Adrenal gland (tissue), 12 donors: ENCODE results near the gene S100A7A. TPM values are rescaled to one million over a fixed set of nuclear protein-coding genes. Genes with fewer than 3 reads are reported as not detected.

Experiments used
- DNase-seq, 7 donors: peaks; one replicate each; pipeline ENCODE4 v3.0.0-alpha.2; 2019 to 2020
- H3K27ac ChIP-seq, 5 donors: fragments of 200-600 bp; sonication (generic) in 4 of 5; 1 replicate in 3 of 5; 2 replicates in 2 of 5; pipeline versions ENCODE4 v1.5.1 to v1.8.0; 2016 to 2020; ENCODE audit warnings: mild to moderate bottlenecking in 1 of 5
- H3K27me3 ChIP-seq: fragments of 200-600 bp; 2 replicates; pipeline ENCODE4 v1.8.0; 2021
- H3K36me3 ChIP-seq, 2 donors: fragments of 200-600 bp; replicated peaks in 1 of 2; 1 replicate in 1 of 2; 2 replicates in 1 of 2; pipeline versions ENCODE4 v1.5.1 to v1.8.0; 2018 to 2022
- H3K4me1 ChIP-seq, 2 donors: fragments of 200-600 bp; replicated peaks in 1 of 2; 1 replicate in 1 of 2; 2 replicates in 1 of 2; pipeline versions ENCODE4 v1.5.1 to v1.8.0; 2018 to 2021
- H3K4me3 ChIP-seq, 4 donors: fragments of 200-600 bp; sonication (generic) in 3 of 4; one replicate each; pipeline ENCODE4 v1.5.1; 2016 to 2018
- H3K9me3 ChIP-seq, 3 donors: fragments of 200-600 bp; sonication (generic) in 1 of 3; replicated peaks in 1 of 3; 1 replicate in 2 of 3; 2 replicates in 1 of 3; pipeline versions ENCODE4 v1.5.1 to v1.8.0; 2016 to 2021
- CTCF ChIP-seq, 6 experiments: fragments of 450-650 bp in 4 of 6; fragments of 200-600 bp in 2 of 6; sonication (generic) in 1 of 6; IDR thresholded peaks; 1 replicate in 5 of 6; 2 replicates in 1 of 6; pipeline versions ENCODE4 v1.5.1 to v1.8.0; 2016 to 2021; ENCODE audit warnings: antibody characterized with exemption in 6 of 6, mild to moderate bottlenecking in 2 of 6, moderate library complexity in 1 of 6
- POLR2A ChIP-seq, 2 donors: fragments of 450-650 bp; IDR thresholded peaks; one replicate each; pipeline ENCODE4 v1.6.1; 2017; ENCODE audit warnings: antibody characterized with exemption in 2 of 2, mild to moderate bottlenecking in 2 of 2, moderate library complexity in 1 of 2
- WGBS, 4 donors: extraction: QIAGEN DNeasy Blood & Tissue Kit in 2 of 4; methylation state at CpG; one replicate each; pipeline versions ENCODE4 v1.1.5 to v1.1.7; 2013 to 2017; 5-methylcytosine and 5-hydroxymethylcytosine counted together
- intact Hi-C, 2 donors: fragments of 100-400 bp; cut with DNase I; formaldehyde crosslinking; loops; one replicate each; pipeline versions ENCODE4 v1.14.1 to v1.15.0; 2022 to 2023
- polyA plus RNA-seq, 3 donors: library from polyadenylated mRNA; stranded (reverse); fragments of 200-250 nt in 2 of 3; fragments of 350-450 nt in 1 of 3; fragmentation: Illumina TruSeq in 1 of 3; extraction: RNeasy Lipid Tissue Mini Kit (QIAGEN cat#74804) in 1 of 3; gene quantifications; one replicate each; pipeline ENCODE4 v1.2.3, GENCODE V29; 2013 to 2014
- total RNA-seq, 9 donors: library from RNA; depleted of rRNA in 4 of 9; stranded (reverse); fragments of >200 nt in 4 of 9; fragments of 120-200 nt in 1 of 9; fragmentation: NEBNext Ultra II Directional in 1 of 9; extraction: Animal tissue kit (Norgen Biotek cat#: 25700) in 1 of 9; gene quantifications; one replicate each; pipeline versions ENCODE4 v1.1.0 to v1.2.4, GENCODE V29; 2013 to 2023
- donor health status: healthy with polysubstance abuse.
- donor health status: Bipolar disorder and iron deficiency.
- donor health status: DM: yes; HTN: yes; CAD: no.
- donor health status: DM: no; HTN: no; CAD: no.
- donor health status: DM: no; HTN: no; CAD: no.
- donor health status: DM: yes; HTN: yes; CAD: no.

Gene S100A7A
- total and polyA plus RNA-seq, 12 donors: not detected

DNA sequence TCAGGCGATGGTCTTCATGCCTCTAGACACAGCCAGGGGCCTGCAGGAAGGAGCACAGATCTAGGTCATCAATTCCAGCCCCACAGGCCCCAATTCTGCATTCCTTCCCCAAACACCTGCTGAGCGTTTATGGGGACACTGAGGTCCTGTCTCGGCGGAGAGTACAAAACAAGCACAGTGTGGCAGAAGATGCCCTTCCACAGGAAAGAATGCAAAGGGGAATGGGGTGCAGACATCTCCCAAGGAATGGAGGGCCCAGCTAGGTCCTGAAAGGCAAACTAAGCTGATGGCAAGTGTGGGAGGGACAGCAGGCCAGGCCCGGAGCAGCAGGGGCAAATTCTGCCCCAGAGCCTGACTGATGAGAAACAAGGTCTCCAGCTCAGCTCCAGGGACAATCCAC is 21.9 kb upstream of the S100A7A start:
- WGBS, 4 donors: 73 to 83% (median 80%) methylated on average over 4 to 5 of the region's 5 CpGs
- H3K27me3 ChIP-seq: no peaks in the 10 kb centered on the region
- no peaks in the 10 kb centered on the region for H3K9me3 ChIP-seq
- H3K4me3 ChIP-seq: no peak overlapping the region
- no peak overlapping the region for H3K27ac ChIP-seq
- no peak for DNase-seq
- TF ChIP-seq POLR2A (IDR thresholded peaks at IDR 0.05) (no peak), CTCF (IDR thresholded peaks at IDR 0.05) (no peak)
- intact Hi-C loops: no loop called here
- no peaks in the 10 kb centered on the region for H3K36me3 ChIP-seq
- H3K4me1 ChIP-seq: no peaks in the 10 kb centered on the region

DNA sequence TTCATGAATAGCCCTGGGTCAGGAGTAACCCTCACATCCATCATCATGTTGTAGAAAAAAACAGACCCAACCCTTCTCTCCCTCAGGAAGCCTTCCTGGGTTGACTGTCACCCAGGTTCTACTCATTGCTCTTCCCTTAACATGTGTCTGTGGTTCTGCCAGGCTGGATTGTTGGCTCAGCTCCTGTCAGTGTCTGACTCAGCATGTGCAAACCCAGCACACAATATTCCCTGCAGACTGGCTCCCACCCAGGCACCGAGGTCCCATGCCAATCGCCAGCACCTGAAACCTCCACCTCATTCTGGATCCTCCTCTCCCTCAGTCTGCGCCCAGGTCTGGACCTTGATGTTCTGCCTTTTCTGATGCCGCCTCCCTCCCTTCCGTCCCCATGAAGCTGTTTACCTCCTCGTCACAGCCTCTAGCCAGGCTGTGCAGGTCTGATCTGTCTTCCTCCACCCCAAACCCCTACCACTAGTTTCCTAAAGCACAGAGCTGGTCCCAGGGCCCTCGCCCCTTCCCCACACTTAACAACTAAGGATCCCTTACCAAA is 21.1 kb upstream of the S100A7A start:
- Histone ChIP-seq H3K4me3 (no peak overlapping the region), H3K36me3 (no peaks in the 10 kb centered on the region), H3K9me3 (no peaks in the 10 kb centered on the region), H3K27ac (no peak overlapping the region), H3K4me1 (no peaks in the 10 kb centered on the region), H3K27me3 (no peaks in the 10 kb centered on the region)
- 59 to 73% (median 65%) methylated on average over 7 of the region's 7 CpGs for WGBS, 4 donors
- peak in 3 of 7 donors; percentile 17 to 44 (median 39) for DNase-seq
- TF ChIP-seq POLR2A (IDR thresholded peaks at IDR 0.05) (no peak), CTCF (IDR thresholded peaks at IDR 0.05) (no peak)
- intact Hi-C loops: no loop called here

DNA sequence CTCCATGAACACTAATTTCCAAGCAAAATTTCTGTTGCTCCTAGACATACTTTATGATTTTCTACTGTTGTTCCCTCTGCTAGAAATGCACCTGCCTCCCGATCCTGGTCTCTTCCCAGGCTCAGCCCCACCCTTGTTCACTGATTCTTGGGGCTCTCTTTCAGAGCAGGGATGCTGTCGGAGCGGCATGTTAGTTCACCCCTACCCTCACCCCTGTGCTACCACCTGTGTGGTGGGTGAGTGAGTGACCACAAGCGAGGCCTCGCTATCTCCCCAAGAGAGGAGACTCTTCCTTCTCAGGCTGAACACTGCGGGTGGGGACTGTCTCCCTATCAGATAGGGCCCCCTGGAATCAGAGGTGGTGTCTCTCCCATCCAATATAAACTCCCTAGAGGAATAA is 20.5 kb upstream of the S100A7A start:
- TF ChIP-seq POLR2A (IDR thresholded peaks at IDR 0.05): no peak
- TF ChIP-seq CTCF (IDR thresholded peaks at IDR 0.05): no peak
- Histone ChIP-seq H3K9me3 (no peaks in the 10 kb centered on the region), H3K27ac (no peak overlapping the region), H3K36me3 (no peaks in the 10 kb centered on the region), H3K4me3 (no peak overlapping the region), H3K4me1 (no peaks in the 10 kb centered on the region), H3K27me3 (no peaks in the 10 kb centered on the region)
- intact Hi-C loops: no loop called here
- WGBS, 4 donors: 73 to 86% (median 77%) methylated on average over 6 of the region's 6 CpGs
- no peak for DNase-seq

- WGBS, 4 donors: 62 to 86% (median 80%) methylated on average over 6 of the region's 6 CpGs
- H3K4me1 ChIP-seq: no peaks in the 10 kb centered on the region
- no peak for TF ChIP-seq CTCF (IDR thresholded peaks at IDR 0.05)
- no peak for TF ChIP-seq POLR2A (IDR thresholded peaks at IDR 0.05)
- H3K4me3 ChIP-seq: no peak overlapping the region
- H3K9me3 ChIP-seq: no peaks in the 10 kb centered on the region
- H3K36me3 ChIP-seq: no peaks in the 10 kb centered on the region
- DNase-seq: no peak
- no peaks in the 10 kb centered on the region for H3K27me3 ChIP-seq
- intact Hi-C loops: no loop called here
- H3K27ac ChIP-seq: no peak overlapping the region
Observed at GRCh38 chr1:153396461-153396860, 19.9 kb upstream of the S100A7A start.
